Endometrial microvascular endothelial cells (primary cell): ENCODE measurements around the gene BOLA1. TPM values are rescaled to one million over a fixed set of nuclear protein-coding genes. Genes with fewer than 3 reads are reported as not detected.
"Not testable (repeated sequence)": the region's sequence is repeated elsewhere in the genome, so short reads cannot be mapped to it uniquely, and the experiment has no call there.

Source experiments
- in situ Hi-C: cut with HindIII; loops from 2 replicates; pipeline ENCODE4 v1.10.0; 2017; ENCODE audit warnings: low sequenced_read_pairs, low pct_unique_long_range_greater_than_20kb; ENCODE audit errors: inconsistent ontology term
- total RNA-seq: library from RNA; depleted of rRNA; stranded (reverse); fragments of >200 nt; gene quantifications from one replicate; pipeline ENCODE4 v1.2.3, GENCODE V29; 2015; ENCODE audit errors: inconsistent ontology term

BOLA1 gene, protein sequence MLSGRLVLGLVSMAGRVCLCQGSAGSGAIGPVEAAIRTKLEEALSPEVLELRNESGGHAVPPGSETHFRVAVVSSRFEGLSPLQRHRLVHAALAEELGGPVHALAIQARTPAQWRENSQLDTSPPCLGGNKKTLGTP
- total RNA-seq, result 11.0 TPM

DNA sequence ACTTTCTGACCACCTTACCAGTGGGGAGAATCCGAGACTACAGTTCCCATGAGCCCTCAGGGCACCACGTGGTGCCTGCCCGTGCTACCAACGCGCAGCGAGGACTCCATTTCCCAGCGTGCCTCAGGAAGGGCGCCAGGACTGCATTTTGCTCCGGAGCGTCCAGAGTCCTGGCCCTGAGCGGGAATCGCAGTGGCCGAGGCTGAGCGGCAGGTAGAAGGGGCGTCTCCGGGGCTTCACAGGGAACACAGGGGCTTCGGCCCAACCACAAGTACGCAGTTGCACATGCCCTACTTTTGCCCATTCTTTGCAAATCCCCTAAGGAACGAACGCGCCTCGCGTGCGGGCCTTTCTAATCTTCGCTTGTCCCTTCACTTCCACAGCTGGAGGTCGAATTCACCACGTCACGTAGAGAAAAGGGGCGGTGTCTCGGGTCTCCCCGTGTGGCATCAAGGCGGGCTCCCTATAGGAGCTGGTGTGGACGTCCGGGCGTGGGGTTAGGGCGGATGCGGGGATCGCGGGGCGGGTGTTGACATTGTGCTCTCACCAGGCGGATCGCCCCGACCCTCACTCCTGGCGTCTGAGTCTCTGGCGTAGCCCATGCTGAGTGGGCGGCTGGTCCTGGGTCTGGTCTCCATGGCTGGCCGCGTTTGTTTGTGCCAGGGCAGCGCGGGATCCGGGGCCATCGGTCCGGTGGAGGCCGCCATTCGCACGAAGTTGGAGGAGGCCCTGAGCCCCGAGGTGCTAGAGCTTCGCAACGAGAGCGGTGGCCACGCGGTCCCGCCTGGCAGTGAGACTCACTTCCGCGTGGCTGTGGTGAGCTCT, at the start of gene BOLA1:
Gene BOLA1 (plus strand): TSS at position 109 of the 825 bp plus-strand sequence. CDS start 492 bp downstream, at position 601.
- in situ Hi-C loops, result no loop called here

- in situ Hi-C loops, result no loop called here
Observed at GRCh38 chr1:149849947-149850360, 49.4 kb upstream of the BOLA1 start.

DNA sequence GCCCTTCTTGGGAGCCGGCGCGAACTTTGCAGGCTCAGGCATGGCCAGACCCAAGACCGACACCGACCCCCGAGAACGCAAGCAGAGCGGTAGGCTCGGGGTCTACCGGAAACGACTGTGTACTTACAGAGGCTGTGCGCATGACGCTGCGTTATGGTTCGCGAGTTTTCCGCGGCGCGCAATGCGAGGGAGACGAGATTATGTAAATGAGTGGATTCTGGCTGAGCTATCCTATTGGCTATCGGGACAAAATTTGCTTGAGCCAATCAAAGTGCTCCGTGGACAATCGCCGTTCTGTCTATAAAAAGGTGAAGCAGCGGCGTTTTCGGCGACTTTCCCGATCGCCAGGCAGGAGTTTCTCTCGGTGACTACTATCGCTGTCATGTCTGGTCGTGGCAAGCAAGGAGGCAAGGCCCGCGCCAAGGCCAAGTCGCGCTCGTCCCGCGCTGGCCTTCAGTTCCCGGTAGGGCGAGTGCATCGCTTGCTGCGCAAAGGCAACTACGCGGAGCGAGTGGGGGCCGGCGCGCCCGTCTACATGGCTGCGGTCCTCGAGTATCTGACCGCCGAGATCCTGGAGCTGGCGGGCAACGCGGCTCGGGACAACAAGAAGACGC, 48.5 kb upstream of the BOLA1 start:
- in situ Hi-C loops, result not testable (repeated sequence)

- in situ Hi-C loops, result not testable (repeated sequence)
Observed at GRCh38 chr1:149851585-149852213, 47.7 kb upstream of the BOLA1 start.

DNA sequence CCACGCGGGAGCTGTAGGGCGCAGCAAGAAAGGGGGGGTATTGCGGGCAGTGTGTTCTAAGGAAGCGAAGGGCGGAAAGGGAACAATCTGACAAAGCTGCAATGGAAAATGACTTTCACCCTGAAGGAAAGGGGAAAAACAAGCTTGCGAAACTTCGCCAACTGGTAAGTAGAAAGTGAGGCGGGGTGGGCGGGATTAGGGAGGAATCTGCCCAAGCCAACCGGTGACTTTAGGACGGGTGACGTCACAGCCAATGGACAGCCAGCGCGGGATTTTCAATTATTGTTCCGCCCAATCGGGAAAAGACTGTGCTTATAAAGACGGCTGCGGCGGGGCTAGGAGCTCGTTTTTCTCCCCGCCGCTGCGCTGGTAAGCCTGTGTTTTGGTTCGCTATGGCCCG, 47.1 kb upstream of the BOLA1 start:
- in situ Hi-C loops, result not testable (repeated sequence)

GRCh38 chr1:149860271-149860670, 39.1 kb upstream of the BOLA1 start:
- in situ Hi-C loops, result not testable (repeated sequence)

DNA sequence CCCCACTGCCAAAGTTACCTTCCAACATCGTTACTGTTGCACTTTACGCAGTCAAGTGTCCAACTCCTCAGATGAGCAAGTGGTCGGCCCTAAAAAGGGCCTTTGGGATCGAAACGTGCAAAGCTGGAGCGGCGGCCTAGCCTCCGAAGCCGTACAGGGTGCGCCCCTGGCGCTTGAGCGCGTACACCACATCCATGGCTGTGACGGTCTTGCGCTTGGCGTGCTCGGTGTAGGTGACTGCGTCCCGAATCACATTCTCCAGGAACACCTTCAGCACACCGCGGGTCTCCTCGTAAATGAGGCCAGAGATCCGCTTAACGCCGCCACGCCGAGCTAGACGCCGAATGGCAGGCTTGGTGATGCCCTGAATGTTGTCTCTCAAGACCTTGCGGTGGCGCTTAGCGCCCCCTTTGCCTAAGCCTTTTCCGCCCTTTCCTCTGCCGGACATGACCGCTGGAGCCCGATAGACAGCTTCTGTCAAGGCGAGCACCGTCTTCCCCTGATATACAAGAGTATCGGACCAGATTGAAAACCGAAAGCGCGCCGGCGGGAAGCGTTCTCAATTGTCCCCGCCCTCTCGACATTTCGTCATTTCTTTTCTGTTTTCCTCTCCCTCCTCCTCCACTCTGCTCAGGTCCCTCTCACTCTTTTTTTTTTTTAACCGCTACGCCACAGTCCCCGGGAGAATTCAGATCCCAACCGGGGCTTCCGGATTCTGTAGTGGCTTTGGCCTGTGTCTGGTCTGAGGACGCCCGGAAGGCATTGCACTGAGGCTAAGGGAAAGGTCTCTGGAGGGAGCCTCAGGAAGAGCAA, 38.5 kb upstream of the BOLA1 start:
- in situ Hi-C loops, result not testable (repeated sequence)

DNA sequence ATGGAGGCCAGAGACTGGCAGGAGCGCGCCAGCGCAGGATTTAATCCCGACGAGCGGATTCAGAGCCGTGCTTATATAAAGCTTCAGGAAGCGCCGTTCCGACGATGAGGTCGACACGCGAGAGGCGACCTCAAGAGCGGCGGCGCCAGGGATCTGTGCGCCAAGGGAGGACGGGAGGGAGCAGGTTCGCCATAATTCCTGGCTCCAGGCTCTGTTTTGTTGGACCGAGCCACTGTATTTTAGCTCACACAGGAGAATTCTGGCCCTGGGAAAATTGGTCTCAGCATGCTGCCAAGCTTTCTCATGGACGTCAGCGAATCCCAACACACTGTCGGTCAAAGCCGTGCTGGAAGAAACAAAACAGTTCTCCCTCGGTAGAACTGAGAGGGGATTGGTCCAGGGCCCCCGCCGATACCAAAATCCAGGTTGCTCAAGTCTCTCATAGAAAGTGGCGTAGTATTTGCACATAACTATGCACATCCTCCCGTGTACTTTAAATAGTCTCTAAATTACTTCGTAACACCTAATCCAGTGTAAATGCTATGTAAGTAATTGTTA, 37.8 kb upstream of the BOLA1 start:
- in situ Hi-C loops, result not testable (repeated sequence)

DNA sequence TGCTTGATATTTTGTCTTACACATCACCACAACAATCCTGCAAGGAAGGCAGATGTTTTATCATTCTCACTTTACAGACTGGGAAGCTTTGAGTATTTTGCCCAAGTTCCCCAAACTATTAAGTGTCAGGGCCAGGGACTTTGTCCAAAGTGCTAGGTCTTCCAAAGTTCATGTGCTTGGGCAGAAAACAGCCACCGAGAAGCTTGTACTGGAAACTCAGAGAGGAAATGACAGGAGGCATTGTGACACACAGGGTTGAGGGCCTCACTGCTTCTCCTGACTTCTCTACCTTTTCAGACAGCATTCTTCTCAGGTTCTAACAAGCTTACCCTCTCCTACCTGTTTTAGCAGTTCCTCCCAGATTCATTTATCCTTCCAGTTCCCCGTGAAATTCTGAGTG, 32.5 kb upstream of the BOLA1 start:
- in situ Hi-C loops, result not testable (repeated sequence)

DNA sequence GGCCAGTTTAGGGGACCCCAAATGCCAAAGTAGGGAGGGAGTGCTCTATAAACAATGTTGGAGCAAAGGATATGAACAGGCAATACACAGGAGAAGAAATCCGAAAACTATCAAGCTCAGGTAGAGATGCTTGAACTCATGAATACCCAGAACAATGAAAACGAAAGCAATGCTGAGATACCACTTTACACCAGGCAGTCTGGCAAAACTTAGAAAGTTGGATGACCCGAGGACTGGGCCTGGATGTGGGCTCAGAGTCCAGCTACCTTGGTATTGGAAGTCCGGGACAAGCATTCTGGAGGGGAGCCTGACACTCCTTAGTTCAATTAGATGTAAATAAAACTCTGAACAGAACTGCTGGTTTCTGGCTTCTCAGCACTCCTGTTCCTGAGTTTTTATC, 26.3 kb upstream of the BOLA1 start:
- in situ Hi-C loops, result not testable (repeated sequence)

GRCh38 chr1:149877211-149877946, 22.0 kb upstream of the BOLA1 start:
- in situ Hi-C loops, result no loop called here

- in situ Hi-C loops, result no loop called here
Observed at GRCh38 chr1:149879556-149879955, 19.8 kb upstream of the BOLA1 start.

- in situ Hi-C loops, result no loop called here
Observed at GRCh38 chr1:149881876-149882275, 17.5 kb upstream of the BOLA1 start.

DNA sequence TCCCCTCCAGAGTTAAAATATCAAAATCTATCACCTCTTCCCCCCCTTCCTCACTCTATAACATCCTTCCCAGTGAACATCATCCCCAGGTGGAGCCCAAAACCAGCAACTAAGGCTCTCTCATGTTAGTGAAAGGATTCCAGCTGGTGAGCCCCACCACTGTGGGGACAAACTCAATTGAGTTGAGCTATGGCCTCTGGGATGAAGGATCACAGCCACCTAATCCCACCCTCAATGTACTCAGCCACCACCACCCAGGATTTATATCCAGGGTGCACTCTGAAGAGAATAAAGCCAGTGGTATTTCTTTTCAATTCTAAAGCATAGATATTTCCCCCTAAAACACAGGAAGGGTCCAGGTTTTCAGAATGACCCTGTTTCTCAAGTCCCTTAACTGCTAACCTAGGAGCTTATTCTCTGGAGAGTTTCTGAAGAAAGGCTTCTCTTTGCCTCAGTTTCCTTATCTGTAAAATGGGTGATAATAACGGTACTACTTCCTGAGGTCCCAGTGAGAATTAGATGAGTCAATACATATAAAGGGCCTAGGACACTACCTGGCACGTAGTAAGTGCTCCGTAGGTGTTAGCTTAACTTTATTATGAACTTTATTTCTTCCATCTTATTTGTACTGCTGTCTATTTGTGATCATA, 15.6 kb upstream of the BOLA1 start:
- in situ Hi-C loops, result no loop called here

DNA sequence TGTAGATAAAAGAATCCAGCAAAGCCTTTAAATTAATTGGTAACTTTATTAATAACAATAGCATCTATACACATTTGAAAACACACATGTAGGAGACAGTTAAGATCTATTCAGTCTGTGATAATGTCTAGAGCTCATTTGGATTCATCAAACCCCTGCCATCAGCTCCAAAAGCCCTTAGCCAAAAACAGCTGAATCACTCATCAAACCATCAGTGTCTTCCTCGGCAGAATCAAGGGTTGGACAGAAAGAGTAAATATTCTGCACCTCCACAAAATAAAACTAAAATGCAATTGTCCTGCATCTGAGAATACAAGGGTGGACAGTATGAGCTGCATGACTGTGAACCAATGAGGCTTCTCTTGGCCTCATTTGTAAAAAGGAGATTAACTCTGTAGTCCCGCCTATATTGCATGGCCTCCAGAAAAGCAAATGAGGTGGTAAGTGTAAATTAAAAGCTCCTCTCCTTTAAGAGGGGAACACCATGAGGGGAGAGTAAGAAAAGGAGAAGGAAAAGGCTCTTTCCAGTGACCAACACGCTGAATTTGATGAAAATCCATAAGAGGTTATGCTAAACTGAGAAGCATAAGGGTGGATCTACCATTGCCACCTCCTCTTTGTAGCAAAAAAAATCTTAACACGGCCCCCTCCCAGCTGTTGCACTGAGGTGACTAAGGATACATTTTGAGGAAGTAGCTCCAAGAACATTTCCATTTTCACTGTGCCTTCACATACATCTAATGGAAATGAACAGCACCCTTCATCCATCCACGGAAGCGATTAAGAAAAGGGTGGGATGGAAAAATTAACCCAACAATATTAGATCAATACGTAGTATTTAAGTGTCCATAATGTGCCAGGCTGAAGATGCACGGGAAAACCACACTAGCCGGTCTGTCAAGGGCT, 14.7 kb upstream of the BOLA1 start:
- in situ Hi-C loops, result no loop called here

DNA sequence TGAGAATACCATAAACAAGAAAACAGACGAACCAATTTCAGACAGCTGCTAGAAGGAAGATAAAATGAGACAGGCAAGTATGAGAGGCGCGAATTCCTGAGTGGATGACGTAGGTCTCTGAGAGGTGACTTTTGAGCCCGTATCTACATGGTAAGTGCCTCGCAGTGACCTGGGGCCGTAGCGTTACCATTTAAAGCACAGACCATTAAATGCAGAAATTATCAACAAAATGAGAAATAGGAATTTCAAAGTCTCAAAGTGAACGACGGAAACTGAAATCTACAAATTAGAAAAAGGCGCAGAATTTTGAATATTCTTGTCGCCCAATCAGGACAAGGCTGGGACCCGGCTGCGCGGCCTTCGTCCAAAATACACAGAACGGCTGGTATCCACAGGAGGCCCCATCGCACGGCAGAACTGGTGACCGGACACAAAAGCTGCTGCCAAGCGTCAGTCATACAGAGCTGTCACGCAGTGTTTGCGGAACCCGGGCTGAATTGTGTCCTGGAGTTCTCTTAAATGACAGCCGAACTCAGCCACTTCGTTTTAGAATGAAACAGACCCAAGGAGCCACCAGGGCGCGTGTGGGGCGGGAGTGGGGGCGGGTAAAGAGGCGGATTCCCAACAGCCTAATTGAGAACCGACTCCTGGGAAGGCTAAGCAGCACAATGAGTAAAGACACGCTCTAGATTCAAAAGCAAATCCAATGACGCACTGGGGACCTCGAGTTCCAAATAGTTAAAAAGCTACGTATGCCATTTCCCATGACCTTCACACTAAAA, 13.8 kb upstream of the BOLA1 start:
- in situ Hi-C loops, result no loop called here
